HL-60/S4 treated with phorbol 12-myristate 13-acetate at 8.2 ng/mL for 4 days and 3 days (cell line): ENCODE data around the gene HTR3E.
"Not testable (repeated sequence)": the region's sequence is repeated elsewhere in the genome, so short reads cannot be mapped to it uniquely, and the experiment has no call there.

Source experiments
- in situ Hi-C: fragments of 300-500 bp; cut with MboI; formaldehyde crosslinking; loops from 2 replicates; pipeline ENCODE4 v1.15.0; 2022; ENCODE audit warnings: low sequenced_read_pairs

Gene HTR3E, protein sequence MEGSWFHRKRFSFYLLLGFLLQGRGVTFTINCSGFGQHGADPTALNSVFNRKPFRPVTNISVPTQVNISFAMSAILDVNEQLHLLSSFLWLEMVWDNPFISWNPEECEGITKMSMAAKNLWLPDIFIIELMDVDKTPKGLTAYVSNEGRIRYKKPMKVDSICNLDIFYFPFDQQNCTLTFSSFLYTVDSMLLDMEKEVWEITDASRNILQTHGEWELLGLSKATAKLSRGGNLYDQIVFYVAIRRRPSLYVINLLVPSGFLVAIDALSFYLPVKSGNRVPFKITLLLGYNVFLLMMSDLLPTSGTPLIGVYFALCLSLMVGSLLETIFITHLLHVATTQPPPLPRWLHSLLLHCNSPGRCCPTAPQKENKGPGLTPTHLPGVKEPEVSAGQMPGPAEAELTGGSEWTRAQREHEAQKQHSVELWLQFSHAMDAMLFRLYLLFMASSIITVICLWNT

DNA sequence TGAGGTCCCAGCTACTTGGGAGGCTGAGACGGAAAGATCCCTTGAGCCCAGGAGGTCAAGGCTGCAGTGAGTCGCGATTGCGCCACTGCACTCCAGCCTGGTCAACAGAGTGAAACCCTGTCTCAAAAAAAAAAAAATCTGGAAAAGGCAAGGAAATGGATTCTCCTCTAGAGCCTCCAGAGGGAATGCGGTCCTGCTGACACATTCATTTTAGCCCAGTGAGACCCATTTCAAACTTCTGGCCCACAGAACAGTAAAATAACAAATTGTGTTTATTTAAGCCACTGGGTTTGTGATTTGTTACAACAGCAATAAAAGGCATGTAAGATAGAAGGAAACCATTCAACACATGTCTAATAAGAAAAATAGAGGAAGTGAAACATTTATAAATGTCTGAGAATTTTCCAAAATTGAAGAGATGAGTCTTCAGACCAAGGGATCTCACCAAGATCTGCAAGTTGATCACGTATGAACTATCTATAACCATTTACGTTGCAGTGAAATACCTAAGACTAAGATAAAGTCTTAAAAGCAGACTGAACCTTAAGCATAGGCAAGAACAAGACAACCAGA is at the start of gene HTR3E:
TSS of gene HTR3E (plus strand) at position 254 of the 573 bp plus-strand sequence. CDS start 466 bp downstream, outside the sequence.
- in situ Hi-C loops: no loop called here

DNA sequence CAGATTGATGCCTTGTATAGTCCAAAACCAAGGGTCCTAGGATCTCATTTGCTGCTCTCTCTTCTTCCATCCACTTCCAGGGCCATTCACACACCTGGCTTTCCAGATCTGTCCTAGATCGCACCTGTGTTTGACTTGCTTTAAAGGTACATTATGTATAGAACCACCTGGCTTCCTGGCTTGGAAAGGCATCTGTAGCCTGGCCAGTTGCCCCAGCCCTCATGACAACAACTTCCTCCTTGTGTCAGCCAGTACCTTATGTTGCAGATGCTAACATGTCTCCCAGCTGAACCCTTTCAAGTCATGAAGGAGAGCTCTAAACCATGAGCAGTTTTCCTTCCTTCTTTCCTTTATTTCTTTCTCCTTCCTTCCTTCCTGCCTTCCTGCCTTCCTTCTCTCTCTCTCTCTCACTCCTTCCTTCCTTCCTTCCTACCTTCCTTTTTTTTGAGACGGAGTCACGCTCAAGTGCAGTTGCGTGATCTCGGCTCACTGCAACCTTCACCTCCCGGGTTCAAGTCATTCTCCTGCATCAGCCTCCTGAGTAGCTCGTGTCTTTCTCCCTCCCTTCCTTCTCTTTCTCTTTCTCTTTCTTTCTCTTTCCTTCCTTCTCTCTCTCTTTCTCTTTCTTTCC is 46.5 kb upstream of the HTR3E start:
- in situ Hi-C loops: no loop called here

DNA sequence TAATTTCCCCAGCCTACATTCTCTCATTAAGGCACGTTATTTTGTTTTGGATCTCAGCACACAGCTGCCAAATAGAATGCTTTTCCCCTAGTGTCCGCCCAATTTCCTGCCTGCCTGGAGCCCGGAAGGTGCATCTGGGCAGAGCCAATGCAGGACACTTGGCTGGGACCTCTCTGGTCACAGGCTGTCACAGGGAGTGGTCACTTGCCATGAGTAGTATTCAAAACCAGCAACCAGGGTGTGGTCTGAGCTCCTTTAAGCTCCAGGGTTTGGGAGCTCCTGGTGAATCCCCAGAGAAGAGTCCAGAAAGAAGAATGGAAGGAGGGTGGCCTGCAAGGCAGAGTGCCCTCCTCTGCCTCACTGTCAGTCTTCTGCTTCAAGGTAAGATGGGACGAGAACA is 44.1 kb upstream of the HTR3E start, which contains the start of gene HTR3C:
TSS of gene HTR3C (plus strand) at position 281 of the 400 bp plus-strand sequence. CDS start at position 315, 34 bp downstream.
- in situ Hi-C loops: no loop called here

DNA sequence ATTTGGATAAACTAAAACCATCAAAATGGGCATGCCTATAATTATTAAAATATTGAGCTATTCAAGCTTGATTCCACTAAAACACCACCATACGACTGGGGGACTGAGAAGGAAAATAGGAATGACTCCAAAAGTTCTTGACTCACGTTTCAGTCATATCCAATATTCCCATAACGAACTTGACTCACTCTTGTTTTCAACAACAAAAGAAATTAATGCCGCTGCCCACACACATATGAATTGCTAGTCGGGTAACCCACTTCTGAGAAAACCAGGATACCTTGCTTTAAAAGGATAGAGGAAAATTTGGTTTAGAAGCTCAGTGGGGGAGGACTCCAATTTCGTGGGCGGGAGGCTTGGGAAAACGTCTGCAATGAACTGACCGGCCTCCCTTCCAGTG is 38.8 kb upstream of the HTR3E start:
- in situ Hi-C loops: no loop called here

DNA sequence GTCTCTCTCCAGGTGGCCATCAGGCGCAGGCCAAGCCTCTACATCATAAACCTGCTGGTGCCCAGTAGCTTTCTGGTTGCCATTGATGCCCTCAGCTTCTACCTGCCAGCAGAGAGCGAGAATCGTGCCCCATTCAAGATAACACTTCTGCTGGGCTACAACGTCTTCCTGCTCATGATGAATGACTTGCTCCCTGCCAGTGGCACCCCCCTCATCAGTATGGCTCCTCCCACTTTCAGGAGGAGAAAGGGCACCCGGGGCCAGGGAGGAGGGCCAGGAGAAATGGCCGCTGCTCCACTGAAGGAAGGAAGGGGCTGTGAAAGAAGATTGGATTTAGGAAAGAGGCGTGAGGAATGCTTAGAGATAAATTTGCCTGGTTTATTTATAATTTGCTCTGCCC is 37.4 kb upstream of the HTR3E start:
- in situ Hi-C loops: no loop called here

DNA sequence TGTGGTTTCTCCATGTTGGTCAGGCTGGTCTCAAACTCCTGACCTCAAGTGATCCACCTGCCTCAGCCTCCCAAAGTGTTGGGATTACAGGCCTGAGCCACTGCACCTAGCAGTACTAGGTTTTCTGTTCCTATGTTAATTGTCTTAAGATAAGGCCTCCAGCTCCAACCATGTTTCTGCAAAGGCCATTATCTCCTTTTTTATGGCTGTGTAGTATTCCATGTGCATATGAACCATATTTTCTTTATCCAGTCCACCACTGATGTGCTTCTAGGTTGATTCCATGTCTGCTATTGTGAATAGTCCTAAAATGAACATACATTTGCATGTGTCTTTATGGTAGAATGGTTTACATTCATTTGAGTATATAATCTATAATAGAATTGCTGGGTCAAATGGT is 34.2 kb upstream of the HTR3E start:
- in situ Hi-C loops: no loop called here

DNA sequence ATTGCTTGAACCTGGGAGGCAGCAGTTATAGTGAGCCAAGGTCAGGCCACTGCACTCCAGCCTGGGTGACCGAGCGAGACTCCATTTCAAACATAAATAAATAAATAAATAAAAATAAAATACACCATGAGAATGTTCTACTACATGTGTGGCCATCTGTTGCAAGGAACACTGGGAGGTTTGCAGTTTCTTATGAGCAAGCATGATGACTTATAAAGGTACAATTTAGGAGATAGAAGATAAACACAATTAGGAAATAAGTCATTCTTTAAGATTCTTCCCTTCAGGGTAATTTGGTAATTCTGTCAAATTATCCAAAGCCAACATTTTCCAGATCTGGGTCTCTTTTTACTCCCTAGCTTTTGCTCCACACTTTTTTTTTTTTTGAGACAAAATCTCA is 30.7 kb upstream of the HTR3E start:
- in situ Hi-C loops: no loop called here

DNA sequence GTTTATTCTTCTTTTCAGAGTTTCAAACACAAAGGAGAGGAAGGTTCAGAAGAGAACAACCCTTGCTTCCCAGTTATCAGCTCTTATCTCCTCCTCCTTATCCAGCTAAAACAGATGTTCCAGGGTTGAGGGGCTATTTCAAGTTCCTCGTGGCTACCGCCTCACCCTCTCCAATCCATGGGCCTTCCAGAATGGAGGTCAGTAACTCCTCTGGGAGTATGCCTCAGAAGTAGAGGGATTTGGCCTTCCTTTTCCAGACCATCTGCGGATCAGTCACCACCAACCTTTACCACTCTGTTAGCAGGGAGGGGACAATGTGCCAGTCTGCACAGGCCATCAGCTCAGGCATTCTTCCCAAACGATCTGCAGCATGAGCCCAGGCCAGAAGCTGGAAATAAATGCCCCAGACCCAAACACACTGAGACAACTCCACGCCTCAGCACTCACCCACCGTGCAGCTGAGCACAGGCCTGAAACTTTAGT is 29.2 kb upstream of the HTR3E start:
- in situ Hi-C loops: no loop called here

DNA sequence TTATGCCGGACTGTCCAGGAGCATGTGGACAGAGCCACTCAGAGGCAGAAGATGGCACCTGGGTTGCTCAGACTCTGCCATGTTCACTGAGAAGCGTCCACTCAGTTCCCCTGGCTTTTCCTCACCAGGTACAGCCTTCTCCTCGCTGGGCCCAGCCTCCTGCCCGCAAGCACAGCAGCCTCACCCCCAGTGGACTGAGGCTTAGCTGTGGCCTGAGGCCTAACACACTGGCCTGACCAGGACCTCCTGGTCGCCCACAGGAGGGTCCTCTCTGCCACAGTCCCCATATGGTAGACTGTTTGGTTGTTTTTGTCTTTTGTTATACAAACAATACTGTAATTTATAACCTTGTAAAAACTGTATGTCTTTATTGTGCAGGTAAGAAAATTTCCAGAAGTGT is 28.5 kb upstream of the HTR3E start:
- in situ Hi-C loops: no loop called here

- in situ Hi-C loops: not testable (repeated sequence)
Observed at GRCh38 chr3:184071142-184071541, 25.7 kb upstream of the HTR3E start.

DNA sequence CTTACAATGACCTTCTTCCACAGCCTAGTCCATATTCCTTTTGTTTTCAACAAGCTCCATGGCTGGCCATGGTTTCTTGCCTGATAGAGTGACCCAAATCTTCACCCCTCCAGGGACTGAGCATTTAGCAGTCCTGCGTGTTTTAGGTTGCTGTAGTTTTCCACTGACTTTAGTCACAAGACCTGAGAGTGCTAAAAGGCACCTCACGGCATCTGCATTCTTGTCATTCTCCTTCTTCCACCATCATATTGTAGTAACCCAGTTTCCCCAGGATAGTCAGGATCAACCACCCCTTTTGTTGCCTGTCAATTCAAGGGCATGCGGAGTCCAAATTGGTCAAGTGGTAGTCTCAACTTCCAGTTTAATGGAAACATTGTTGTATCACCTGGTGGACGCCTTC is 23.2 kb upstream of the HTR3E start:
- in situ Hi-C loops: no loop called here

DNA sequence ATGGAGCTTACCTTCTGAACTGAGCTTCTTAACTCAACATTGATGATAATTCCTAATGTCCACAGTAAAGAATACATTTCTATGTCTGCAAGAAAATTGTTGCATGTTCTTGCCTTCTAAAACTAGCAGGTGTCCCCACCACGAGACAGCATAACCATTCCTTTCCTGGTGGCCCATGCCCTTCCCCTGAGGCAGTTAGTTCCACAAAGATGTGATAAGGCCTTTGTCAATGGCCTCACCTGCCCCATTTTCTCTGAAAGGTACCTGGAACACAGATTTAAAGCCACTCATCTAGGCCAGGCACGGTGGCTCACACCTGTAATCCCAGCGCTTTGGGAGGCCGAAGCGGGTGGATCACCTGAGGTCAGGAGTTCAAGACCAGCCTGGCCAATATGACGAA is 21.0 kb upstream of the HTR3E start:
- in situ Hi-C loops: no loop called here

DNA sequence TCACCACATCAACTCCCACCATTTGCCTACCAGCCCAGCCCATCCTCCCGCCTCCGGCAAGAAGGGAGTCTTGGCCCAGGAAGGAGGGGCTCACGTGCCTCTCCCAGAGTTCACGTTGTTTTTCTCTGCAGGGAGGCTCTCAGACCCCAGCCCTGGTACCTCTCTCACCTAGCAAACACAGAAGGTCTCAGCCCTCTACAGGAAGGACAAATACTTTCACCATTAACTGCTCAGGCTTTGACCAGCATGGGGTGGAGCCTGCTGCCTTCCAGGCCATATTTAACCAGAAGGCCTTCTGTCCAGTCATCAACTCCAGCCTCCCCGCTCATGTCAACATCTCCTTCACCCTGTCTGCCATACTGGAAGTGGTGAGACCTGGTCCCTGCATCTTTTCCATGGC is 19.0 kb upstream of the HTR3E start:
- in situ Hi-C loops: no loop called here

DNA sequence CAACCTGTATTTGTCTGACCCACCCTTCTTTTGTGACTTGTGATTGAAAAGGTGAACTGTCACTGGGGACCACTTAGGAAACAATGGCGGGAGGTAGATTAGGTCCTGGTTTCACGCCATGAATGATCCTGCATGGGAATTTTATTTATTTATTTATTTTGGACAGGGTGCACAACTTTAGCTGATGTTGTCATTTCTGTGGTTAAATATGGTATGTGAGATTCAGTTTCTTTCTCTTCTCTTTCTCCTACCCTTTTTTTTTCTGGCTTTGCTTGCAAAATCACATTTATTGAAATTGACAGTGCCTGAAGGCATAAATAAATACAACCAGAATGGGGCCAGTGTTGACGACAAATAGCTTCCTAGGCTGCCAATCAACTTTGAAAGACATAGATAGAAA is 18.0 kb upstream of the HTR3E start:
- in situ Hi-C loops: no loop called here

DNA sequence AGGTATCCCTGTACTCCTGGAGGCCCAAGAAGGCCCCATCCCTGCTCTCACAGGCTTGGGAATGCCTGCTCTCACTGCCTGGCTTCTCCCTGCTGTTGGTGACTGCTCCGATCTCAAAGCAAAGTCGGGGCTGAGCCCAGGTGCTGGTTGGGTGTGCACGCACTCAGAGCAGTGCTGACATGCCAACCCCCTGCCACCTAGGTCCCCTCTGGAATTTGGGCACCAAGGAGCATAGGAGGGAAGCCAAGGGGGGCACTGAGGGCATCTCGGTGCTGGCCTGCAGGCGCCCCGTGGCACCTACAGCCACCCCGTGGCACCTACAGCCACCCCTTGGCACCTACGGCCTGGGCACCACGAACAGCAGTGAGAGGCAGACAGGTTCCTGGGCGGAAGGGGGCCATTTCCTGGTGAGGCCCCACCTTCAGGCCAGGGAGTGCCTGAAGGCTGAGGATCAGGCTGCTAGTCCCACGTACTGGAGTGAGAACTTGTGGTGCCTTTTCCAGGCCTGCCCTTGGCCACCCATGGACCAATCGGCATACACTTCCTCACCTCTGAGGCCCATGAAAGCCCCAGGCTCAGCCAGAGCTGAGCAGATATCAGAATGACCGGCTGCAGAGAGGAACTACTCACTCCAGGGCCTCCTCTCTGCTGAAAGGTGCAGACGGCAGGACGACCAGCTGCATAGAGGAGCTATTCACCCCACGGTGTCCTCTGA is 15.6 kb upstream of the HTR3E start:
- in situ Hi-C loops: no loop called here

DNA sequence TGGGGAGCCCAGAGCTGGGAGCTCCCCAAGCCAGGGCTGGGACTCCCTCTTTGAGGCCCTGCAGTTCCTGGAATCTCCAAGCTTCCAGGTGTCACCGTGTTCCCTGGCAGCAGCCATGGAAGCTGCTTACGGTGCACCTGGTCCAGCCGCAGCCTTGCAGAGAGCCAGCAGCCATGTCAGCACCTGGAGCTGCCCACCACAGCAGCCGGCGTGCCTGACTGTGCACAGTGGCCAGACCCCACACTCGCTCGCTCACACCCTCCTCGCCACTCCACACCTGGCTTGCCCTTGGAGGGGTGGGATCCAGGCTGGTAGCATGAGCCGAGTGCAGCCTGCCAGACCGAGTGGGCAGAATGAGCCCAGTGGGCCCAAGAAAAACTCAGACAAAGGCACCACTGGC is 14.8 kb upstream of the HTR3E start:
- in situ Hi-C loops: no loop called here

DNA sequence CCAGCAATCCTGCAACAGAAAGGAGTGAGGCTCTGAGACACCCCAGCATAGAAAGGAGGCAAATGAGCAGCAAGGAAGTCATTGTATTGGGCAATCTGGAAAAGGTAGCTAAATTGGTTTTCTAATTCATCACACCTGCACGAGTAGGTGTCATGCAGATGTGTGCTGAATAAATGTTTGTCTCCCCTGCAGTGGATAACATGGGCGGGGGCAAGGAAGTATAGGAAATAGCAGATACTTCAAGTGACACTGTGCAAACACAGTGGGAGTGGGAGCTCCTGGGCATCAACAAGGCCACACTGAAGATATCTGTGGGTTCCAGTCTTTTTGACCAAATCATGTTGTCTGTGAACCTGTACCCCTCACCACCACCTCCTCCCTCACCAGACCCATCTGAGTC is 14.4 kb upstream of the HTR3E start:
- in situ Hi-C loops: no loop called here

DNA sequence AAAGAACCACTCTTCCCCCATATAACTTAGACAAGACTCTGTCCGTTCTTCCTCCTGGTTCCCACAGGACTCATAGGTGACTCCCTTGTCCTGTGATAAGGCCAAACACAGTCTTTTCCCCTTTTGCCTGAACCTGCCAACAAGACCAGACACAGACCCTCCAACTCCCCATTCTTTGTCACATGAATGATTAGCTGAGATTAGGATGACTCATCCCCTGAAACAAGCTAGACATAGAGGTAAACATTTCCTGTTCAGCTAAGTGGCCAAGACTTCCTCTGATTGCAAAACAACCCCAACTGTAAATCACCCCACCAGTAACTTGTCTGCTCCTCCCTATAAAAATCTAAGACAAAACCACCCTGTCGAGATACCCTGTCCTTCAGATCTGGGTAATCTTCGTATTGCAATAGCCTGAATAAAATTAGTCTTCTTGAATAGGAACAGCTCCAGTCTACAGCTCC is 11.4 kb upstream of the HTR3E start:
- in situ Hi-C loops: no loop called here

GRCh38 chr3:184092199-184092598 is 4.7 kb upstream of the HTR3E start:
- in situ Hi-C loops: no loop called here

- in situ Hi-C loops: no loop called here
Observed at GRCh38 chr3:184097556-184097955, 692 bp downstream of the HTR3E start.
